Activated effector memory CD4-positive, alpha-beta T cell treated with Interleukin-2 at 50 U/mL for 16 hours (primary cell): ENCODE results near the gene FBXL13.
"Not testable (repeated sequence)": the region's sequence is repeated elsewhere in the genome, so short reads cannot be mapped to it uniquely, and the experiment has no call there.

Source experiments
- DNase-seq: peaks from one replicate; pipeline ENCODE4 v3.0.0-alpha.2; 2020

FBXL13 gene

DNA sequence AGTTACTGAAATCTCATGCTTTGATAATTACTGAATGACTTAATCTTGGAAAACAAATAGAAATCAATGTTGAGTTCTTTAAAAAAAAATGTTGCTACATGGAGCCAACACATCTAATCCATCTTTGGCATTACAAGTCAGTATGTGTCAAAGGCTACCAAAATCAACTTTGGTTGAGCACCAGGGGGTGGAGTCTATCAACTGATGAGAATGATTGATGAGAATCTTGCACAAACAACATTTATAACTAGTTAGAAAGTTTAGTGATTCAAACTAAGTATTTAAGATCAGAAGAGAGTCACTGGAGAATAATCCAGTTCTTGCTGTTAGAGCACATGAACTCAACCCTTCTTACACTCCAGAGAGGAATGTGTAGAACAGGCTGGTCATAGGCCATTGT, 232.3 kb downstream of the FBXL13 start:
- no peak for DNase-seq

DNA sequence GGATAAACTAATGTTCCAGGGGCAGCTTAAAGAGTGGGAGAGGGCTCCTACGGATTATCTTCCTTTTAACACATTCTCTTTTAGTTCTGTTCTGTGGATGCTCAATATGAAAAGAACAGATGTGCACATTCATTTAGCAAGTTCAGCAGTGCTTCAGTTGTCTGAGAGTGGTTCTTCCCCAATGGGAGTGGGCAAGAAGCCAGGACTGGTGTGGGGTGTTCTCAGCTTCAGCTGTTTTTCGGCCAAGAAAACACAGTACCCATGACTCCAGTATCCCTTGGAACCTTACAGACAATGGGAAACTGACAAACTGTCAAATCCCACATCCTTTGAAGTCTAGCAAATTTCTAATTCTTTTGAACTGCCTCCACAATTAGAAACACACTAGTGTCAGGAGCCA, 233.3 kb downstream of the FBXL13 start:
- DNase-seq: no peak

DNA sequence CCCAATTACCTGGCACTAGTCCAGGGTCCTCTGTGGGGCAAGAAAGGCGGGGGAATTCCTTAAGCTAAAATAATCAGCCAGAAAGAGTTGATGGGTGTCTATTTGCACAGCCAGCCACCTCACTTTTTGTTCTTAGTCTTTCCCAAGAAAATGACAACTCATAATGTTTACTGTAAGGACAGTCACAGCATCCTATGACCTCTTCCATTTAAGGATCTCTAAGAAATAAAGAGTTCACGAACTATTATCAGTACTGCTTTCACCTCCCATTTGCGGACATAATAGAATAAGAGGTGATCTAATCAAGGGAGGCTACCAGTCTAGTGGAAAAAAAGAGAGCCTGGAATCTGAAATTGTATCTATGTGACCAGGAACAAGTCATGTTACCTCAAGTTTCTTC, 234.2 kb downstream of the FBXL13 start:
- no peak for DNase-seq

DNA sequence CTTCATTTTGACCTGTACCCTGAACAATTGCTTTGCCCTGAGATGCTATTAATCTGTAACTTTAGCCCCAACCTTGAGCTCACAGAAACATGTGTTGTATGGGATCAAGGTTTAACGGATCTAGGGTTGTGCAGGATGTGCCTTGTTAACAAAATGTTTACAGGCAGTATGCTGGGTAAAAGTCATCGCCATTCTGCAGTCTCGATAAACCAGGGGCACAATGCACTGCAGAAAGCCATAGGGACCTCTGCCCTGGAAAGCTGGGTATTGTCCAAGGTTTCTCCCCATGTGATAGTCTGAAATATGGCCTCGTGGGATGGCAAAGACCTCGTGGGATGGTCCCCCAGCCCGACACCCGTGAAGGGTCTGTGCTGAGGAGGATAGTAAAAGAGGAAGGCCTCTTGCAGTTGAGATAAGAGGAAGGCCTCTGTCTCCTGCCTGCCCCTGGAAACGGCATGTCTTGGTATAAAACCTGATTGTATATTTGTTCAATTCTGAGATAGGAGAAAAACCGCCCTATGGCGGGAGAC, 236.0 kb downstream of the FBXL13 start:
- DNase-seq: not testable (repeated sequence)

DNA sequence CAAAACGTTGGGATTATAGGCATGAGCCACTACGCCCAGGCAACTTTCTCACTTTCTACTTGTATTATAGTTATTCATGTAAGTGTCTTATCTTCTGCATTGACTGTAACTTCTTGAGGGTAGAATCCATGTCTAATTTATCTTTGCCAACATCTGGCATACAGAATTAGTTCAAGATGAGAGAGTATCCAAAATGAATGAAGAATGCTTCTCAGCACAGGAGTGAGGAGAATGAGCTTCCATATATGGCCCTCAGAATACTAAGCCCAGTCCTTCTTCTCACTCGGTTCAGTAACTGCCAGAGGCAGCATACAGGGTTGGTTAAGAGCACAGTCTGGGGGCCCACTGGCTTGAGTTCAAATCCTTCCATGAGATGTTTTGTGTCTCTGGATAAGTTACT, 236.8 kb downstream of the FBXL13 start:
- no peak for DNase-seq

DNA sequence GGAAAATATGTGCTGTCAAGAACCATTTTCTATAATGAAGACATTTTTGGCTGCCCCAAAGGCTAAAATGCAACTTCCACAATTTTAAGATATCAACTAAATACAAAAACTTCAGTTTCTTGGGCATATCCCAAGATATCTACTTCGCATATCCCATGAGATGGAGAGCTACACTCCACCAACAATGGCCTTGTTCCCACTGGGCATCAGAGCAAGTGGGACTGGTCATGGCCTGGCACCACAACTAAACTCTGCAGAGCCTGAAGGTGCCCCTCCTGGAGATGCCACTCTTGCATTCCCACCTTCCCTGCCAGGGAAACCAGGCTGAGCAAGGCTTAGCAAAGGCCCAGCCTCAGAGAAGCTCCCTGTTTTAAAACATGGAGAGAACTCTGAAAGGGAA, 237.6 kb downstream of the FBXL13 start:
- no peak for DNase-seq

DNA sequence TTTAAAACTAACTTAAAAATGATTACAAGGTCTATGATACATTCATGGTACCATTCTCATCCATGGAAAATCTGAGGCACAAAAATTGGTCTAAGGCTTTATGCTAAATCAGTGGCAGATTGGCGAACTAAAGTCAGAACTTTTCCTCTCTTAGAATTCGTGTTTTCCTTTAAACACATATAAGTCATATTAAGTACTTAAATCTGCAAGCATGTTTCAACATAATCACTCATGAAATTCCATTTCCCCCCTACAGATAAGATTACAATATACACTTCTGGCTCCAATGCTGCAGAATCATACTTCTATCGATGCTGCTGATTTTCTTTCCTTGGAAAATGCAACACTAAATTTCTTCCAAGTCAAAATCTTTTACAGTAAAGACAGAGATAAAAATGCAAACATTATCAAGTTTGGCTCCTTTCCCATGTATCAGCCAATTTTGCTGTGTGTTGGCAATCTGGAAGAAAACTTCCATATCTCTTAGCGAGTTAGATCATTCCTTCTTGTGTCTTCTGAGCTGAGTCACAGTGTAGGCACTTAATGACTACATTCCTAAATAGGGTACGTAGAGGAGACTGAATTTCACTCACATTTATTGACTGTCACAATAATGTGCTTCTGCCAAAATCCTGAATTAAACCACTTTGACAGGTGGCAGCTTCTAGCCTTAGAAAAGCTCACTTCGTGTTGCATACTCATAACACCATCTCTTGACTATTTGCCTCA, 238.2 kb downstream of the FBXL13 start:
- no peak for DNase-seq

DNA sequence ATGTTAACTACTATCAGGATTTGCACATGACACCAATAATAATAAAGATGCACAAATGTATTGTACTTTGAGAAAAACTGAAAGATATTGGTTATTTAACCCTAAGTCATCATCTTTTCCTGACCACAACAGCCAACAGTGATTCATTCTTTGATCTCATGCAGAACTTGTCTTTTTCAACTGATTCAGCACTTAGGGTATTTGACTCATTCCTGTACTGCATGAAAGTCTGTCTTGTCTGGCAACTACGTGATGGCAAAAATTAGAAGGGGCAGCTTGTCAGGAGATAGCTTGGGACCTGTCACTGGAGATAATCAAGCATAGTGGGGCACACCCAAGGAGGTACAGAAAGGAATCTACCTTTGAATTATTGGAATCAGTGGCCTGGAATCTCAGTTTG, 239.6 kb downstream of the FBXL13 start:
- no peak for DNase-seq

DNA sequence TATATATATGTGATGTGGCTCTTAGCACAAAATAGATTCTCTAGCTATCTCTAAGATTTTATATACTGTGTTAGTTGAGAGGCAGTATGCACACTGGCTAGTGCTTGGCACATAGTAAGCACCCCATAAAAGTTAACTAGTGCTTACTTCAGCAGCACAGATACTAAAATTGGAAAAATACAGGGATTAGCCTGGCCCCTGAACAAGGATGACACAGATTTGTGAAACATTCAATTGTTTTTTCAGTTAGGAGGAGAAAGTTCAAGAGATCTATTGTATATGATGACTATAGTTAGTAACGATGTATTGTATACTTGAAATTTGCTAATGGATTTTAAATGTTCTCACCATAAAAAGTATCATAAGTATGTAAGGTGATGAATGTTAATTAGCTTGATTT, 240.1 kb downstream of the FBXL13 start:
- no peak for DNase-seq

DNA sequence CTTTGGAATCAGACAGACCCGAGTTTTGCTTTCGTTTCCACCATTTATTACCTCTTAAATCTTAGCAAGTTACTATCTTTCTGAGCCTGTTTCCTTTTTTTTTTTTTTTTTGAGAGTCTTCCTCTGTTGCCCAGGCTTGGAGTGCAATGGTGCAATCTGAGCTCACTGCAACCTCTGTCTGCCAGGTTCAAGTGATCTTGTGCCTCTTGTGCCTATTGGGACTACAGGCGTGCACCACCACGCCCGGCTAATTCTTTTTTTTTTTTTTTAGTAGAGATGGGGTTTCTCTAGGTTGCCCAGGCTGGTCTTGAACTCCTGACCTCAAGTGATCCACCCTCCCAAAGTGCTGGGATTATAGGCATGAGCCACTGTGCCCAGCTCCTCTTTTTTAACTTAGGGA, 241.3 kb downstream of the FBXL13 start:
- no peak for DNase-seq

DNA sequence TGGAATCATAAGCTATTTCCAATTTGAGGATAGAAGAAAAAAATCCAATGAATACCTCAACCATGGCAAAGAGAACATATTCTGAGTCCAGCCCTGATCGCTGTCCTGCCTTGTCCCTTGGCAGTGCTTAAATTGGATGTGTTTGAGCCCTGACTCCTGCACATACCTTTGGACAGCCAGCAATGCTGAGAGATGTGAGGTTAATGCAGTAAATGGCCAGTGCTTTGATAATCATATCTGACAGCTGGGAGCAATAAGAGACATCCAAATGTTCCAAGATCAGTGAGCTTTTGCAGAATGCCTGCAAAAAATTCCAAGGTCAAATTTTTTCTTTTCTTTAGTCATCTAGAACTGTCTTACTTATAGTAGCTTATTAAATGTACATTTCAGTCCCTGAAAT, 241.9 kb downstream of the FBXL13 start:
- DNase-seq: no peak

DNA sequence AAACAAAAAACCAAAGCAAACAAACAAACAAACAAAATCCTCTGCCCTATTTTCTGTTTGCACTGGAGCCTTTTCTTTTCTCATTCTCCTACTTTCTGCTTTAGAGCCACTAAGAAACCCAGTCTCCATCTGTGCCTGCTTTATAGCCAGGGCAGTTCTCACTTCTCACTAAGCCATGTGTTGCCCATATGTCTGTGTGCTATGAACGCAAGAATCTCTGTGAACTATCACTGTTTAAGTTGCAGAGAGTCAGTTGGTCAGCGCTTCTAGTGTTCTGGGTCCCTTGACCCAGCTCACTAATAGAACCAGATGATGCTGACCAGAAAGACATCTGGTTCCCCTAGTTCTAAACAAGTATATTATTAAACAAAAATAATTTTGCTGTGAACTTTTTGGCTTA, 244.4 kb downstream of the FBXL13 start:
- no peak for DNase-seq

DNA sequence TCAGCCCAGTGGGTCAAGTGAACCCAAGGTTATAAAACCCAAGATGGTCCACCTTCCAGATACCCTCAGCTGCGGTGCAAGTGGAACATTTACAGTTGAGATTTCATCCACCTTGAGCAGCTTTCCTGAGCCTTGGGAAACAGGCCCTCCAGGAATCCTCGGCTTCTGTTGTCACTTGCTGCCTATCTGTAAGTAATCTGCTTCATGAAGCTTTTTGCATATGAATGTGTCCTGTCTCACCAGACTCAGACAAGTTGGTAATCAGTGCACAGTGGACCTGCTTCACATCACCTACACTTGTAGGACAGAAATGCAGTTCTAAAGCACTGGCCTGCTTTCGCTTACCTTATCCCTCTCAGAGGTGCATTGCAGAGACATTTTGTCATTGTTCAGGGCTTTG, 245.5 kb downstream of the FBXL13 start:
- DNase-seq: no peak

DNA sequence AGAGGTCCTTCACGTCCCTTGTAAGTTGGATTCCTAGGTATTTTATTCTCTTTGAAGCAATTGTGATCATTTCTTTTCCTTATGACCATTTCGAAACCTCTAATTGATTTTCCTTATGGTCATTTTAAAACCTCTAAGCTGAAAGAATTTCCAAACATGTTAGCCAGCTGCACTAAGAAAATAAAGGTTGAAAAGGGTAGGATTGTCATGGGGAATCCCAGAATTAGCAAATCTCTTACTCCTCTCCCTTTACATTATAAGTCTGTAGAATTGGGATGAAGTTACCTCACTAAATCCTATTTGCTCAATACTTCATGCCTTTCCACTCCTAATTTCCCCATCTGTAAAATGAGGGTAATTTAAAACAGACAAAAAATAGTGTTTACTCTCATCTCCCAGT, 246.3 kb downstream of the FBXL13 start:
- DNase-seq: no peak

DNA sequence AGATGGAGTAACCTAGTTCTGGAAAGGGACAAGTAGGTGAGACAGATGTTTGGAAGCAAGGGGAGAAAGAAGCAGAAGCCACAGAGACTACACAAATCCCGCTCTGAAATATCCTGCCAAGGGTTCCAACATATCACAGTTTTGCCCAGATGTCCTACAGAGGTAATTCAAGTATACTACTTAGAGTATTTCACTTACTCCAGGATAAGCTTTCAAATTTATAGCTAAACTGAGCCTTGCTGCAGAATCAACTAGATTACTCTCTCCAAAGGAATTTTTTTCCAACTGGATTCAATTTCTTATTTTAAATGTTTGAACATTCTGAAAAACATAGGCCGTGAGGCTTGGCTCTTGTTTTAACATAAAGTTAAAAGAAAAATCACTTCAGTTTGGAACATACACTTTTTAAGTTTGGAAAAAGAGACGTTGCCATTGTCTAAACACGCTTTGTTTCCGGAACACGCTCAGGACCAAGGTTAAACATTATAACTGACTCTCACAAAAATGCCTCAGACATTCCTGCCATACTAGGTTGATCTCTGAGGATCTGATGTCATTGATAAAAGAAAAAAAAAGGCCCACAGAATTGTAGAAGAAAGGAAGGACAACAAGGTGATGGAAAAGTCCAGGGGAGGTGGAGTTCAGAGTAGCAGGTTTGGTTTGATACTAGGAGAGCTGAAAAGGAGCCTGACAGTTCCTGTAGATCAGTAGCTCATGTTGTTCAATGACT, 251.0 kb downstream of the FBXL13 start:
- DNase-seq: no peak

DNA sequence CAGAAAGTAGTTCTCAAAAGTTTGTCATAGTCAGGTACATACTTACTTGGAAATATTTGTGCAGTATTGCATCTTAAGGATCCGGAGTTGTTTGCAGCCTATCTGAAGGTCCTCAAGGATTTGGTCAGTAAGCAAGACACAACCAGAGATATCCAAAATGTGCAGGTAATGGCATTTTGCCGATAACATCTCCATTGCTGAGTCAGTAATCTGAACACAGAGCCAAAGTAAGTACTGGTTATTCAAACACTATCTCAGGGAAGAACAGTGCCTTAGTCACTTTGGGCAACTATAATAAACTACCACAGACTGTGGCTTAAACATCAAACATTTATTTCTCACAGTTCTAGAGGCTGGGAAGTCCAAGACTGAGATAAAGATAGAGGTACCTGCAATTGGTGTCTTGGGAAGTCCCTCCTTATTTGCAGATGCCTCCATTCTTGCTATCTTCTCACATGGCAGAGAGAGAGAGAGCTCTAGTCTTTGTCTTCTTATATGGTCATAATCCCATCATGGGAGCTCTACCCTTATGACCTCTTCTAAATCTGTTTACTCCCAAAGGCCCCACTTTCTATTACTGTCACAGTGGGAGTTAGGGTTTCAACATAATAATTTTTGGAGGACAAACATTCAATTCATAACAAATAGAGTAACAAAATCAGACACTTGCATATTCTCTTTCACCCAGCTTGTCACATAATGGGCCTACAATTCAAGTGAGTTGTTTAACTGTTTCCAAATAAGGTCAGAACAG, 252.4 kb downstream of the FBXL13 start:
- no peak for DNase-seq

DNA sequence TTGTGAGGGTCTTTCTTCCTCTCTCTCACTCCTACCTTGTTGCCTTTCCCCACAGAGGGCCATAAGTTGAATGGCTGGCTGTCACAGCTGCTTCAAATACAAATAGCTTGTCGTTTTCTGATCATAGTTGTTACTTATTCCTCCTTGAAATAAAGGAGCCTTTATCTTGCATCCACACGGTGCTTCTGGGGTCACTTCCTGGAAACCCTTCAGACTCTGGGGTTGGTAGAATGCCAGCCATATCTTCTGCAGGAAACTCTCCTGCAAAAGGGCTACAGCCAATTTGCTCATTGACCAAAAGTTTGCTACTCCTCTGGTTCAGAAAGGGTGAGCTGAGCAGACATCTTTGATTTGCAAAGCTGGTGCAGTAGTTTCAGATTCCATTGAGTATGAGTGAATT, 255.4 kb downstream of the FBXL13 start:
- no peak for DNase-seq

DNA sequence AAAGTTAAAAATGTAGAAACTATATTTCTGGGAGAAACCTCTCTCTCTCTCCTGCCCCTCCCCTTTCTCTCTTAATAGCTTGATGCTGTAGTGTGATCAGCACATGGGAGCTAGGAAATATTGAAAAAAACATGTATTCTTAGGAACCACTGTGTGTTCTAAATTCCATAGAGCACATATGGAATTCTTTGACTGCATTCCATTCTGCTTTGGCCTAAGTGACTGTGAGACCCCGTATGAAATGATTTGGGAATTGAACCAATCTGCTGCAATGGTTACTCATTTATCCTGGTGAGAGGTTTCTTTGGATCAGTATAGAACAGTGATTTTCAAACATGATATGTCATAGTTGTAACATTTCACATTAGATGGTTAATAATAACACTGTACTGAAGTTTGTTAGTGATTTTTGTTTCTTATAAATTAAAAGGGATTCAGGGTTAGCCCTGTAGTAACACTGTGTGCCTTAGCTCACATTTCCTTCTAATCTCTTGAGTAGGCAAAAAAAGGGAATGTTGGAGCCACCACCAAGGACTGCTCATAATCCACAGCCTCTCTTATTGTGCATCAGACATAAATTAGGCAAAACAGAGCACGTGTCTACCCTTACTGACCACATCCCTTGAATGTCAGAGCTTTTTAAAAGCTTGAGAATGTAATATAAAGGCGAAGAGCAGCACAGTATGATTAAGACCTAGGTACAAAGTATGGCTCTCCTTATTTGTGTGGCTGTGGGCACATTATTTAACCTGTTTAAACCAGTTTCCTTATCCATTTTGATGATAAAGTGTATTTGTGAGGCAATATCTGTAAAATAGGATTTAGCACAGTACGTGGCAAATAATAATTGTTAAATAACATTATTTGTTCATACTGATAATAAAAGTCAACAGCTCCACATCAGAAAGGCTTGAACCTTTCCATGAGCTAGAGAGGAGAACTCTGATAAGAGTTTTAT, 256.7 kb downstream of the FBXL13 start:
- no peak for DNase-seq

DNA sequence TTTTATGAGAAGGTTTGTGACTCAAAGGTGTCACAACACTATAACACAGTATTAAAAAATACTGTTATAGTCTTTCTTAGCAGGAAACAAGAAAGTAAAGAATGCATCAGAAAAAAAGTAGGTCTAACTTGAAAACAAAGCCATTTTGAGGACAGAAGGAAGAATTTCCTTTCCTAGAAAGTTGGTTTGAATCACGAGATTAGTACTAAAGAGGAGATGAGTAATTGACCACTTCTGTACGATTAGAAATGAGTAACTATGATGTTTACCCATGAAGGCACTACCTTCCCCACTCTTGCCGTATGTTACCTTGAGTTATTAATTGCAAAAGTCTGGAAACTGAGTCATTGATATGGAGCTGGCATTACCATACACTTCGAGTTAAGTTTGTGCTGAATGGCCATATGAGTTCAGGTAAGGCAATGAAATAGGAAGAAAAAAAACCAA, 260.5 kb downstream of the FBXL13 start:
- no peak for DNase-seq

DNA sequence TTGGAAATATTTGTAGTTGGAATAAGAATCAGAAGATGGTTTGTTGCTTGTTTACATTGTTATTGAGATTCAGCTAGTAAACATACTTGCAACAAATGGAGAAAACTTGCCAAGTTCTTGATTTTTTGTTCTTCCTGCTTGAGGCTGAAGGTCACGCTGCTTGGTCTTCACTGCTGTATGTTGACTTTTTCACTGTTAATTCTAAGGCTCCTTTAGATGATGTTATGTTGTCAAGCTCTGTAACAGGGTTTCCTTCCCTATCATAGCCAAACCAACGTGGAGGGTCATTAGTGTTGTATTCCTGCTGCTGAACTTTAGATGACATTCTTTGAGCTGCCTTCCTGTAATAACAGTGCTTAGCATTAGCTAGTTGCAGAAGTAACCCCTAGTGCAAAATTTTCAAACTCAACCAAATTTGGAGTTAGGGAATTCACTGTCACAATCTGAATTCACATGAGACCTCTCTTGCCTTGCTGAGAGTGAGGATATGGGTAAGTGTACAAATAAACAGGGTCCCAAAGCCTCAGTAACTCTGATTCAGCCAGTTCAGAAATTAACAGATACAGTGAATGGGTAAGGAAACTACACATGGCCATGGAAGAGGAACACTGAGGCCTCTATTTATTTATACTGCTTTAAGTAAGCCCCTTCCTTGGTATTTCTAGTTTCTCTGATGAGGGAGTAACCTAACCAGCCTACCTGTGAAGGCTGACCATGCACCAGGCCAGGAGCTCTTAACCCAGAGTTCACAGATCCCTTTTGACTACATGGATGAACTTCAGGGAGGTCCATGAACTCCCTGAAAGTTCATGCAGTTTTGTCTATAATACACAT, 261.2 kb downstream of the FBXL13 start:
- DNase-seq: no peak

DNA sequence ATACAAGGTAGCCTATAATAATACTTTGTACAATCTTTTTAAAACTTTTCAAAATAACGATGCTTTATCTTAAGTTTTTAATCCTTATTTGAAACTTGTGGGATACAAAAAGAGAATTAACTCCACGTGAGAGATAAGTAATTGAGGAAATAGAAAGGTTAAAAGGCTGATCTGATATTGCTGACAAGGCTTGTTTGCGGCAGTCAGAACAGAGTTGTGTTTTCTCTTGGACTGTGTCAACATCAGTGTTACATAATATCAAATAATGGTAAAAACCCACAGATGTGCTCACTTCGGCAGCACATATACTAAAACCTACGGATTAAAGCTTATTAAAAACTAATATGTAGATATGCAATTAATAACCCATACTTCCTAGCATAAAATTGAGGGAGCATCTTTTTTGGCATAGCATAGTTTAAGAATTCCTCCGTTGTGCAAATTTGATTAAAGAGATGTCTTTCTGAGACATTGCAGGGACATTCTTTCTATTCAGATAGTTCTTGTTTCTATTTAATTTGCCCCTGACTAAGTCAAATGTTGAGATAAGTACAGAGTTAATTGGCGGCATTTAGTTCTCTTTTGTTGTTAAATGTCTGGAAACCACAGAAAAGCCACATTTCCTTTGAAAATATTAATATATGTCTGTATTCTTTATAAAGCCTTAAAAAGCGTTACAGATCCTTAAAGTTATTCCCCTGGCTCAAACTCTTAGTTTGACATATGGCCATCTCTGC, 262.5 kb downstream of the FBXL13 start:
- no peak for DNase-seq
